WI38 (cell line): ENCODE results near the gene TMEM9.

Experiments used
- H3K4me3 ChIP-seq: 2 replicates; pipeline ENCODE4 v1.5.1; 2011; ENCODE audit warnings: low read depth, mild to moderate bottlenecking, control low read depth, low read length
- TF ChIP-seq, protein P1 (sequence below): IDR thresholded peaks from 2 replicates; pipeline ENCODE4 v1.5.1; 2012; ENCODE audit warnings: low read depth, mild to moderate bottlenecking, control low read depth, low read length

Gene TMEM9

DNA sequence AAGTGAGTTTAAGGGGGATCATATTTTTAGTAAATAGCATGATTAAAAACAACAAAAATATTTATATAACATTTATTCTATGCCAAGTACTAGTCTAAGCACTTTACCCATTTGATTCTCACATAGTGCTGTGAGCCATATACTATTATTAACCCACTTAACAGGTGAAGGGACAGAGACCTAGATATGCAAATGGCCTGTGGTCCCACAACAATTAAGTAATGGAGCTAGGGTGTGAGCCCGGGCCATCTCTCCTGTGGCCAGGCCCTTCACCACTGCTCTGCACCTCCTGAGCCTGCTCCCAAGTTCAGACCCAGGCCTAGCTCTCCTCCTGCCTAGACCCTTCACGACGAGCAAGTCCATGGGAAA is 27.8 kb downstream of the TMEM9 start:
- TF ChIP-seq, protein P1, sequence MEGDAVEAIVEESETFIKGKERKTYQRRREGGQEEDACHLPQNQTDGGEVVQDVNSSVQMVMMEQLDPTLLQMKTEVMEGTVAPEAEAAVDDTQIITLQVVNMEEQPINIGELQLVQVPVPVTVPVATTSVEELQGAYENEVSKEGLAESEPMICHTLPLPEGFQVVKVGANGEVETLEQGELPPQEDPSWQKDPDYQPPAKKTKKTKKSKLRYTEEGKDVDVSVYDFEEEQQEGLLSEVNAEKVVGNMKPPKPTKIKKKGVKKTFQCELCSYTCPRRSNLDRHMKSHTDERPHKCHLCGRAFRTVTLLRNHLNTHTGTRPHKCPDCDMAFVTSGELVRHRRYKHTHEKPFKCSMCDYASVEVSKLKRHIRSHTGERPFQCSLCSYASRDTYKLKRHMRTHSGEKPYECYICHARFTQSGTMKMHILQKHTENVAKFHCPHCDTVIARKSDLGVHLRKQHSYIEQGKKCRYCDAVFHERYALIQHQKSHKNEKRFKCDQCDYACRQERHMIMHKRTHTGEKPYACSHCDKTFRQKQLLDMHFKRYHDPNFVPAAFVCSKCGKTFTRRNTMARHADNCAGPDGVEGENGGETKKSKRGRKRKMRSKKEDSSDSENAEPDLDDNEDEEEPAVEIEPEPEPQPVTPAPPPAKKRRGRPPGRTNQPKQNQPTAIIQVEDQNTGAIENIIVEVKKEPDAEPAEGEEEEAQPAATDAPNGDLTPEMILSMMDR, result no peak
- no peak overlapping the region for H3K4me3 ChIP-seq

DNA sequence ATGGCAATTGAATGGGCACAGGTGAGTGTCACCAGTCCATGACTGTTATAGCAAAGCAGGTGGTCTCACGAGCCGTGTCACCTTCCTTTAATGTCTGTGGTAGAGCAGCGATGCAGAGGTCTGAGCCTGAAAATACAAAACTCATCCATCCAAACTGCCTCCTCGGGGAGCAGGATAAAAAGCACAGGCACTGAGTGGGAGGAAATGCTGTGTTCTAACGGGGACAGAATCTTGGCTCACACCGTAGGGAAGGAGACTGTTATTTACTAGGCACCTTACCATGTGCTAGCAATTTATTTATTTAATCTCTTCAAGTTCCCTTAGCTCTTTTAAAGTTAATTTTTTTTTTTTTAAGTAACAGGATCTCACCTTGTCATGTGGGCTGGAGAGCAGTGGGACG is 28.5 kb downstream of the TMEM9 start:
- H3K4me3 ChIP-seq, result no peak overlapping the region
- TF ChIP-seq, protein P1, result no peak

- H3K4me3 ChIP-seq, result no peak overlapping the region
- TF ChIP-seq, protein P1, result no peak
These were observed 29.3 kb downstream of the TMEM9 start for GRCh38 chr1:201125019-201125418.

GRCh38 chr1:201123866-201124265 is 30.4 kb downstream of the TMEM9 start:
- H3K4me3 ChIP-seq, result no peak overlapping the region
- TF ChIP-seq, protein P1, result no peak

DNA sequence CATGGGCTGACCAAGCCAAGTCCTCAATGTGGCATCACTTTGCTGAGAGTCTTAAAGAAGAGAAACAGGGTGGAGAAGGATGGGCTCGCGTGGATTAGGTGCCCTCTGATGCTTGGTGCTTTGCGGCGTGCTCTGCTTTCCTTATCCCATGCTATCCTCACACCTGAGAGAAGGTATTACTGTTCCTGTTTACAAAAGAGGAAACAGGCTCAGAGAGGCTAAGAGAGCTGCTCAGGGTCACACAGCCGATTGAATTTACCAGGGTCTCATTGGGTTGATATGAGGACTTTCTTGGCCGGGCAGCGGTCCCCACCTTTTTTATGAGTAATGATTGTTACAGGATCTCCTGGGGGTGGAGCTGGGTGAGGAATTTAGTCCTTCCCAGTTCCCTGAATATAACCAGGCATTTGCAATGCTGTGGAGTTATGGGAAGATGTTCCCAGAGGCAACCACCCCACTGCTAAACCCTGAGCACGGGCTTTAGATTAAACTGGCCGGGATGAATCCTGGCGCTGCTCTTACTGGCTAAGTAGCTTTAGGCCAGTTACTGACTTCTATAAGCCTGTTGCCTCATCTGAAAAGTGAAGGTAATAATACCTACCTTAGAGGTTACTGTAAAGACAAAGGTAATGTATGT is 31.8 kb downstream of the TMEM9 start:
- no peak overlapping the region for H3K4me3 ChIP-seq
- TF ChIP-seq, protein P1, result no peak

GRCh38 chr1:201119206-201120197 is 34.8 kb downstream of the TMEM9 start:
- TF ChIP-seq, protein P1, result peak; percentile 67
- H3K4me3 ChIP-seq, result no peak overlapping the region

GRCh38 chr1:201116091-201116490 is 38.2 kb downstream of the TMEM9 start:
- no peak overlapping the region for H3K4me3 ChIP-seq
- TF ChIP-seq, protein P1, result no peak
